Stimulated activated naive B cell treated with anti-CD40 and anti-IgM and Interleukin-4, amounts not matched to agents 10 μg/mL and 1 μg/mL and 100 μg/mL, for 72 hours (primary cell): Measurements from ENCODE around the gene CYB5R3.
"Not testable (repeated sequence)": the region's sequence is repeated elsewhere in the genome, so short reads cannot be mapped to it uniquely, and the experiment has no call there.

Source experiments
- ATAC-seq, 2 donors: fragments of 150-1000 bp; cut with Tn5 transposase; replicated peaks; 2 replicates each; pipeline ENCODE4 v1.10.0; 2021; ENCODE audit warnings: moderate library complexity in 1 of 2
- DNase-seq: peaks from one replicate; pipeline ENCODE4 v3.0.0; 2021
- H3K27ac Mint-ChIP-seq: one replicate; pipeline ENCODE4 v1.8.0; 2022; ENCODE audit warnings: mild to moderate bottlenecking, mixed read lengths
- H3K27me3 Mint-ChIP-seq, 2 donors: one replicate each; pipeline ENCODE4 v1.8.0; 2022; ENCODE audit warnings: mixed read lengths in 2 of 2
- H3K36me3 Mint-ChIP-seq, 2 donors: one replicate each; pipeline ENCODE4 v1.8.0; 2022; ENCODE audit warnings: mixed read lengths in 2 of 2, mild to moderate bottlenecking in 1 of 2
- H3K4me1 Mint-ChIP-seq, 2 donors: one replicate each; pipeline ENCODE4 v1.8.0; 2022; ENCODE audit warnings: mixed read lengths in 2 of 2, mild to moderate bottlenecking in 1 of 2
- H3K4me3 Mint-ChIP-seq, 2 donors: one replicate each; pipeline ENCODE4 v1.8.0; 2022; ENCODE audit warnings: mild to moderate bottlenecking in 2 of 2, mixed read lengths in 2 of 2, moderate library complexity in 1 of 2
- H3K9me3 Mint-ChIP-seq, 2 donors: one replicate each; pipeline ENCODE4 v1.8.0; 2022; ENCODE audit warnings: mixed read lengths in 2 of 2, mild to moderate bottlenecking in 1 of 2

The CYB5R3 gene

DNA sequence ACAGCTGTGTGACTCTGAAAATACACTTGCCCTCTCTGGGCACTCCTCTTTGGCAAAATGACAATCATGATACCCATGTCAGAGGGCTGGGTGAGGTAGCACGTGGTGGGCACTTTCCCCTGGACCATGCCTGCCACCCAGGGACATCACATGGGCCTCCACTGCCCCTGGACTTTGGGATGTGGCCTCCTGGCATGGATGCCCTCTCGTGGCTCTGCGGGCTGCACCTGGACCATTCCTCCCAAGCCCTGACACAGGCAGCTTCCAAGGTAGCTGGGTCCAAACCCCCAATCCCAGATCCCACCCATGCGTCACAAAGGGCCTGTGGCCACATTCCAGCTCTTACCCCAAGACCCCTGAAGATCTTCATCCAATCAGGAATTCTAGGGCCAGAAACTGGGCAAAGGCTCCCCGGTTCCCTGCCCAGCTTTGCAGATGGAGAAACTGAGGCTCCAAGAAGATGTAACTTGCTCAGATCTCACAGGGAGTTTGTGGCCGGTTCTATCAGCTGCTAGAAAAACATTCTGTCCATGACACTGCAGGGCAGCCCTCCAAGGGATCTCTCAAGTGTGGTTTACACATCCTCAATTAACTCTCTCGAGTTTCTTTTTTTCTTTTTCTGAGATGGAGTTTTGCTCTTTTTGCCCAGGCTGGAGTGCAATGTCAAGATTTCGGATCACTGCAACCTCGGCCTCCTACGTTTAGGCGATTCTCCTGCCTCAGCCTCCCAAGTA is 35.4 kb upstream of the CYB5R3 start:
- no peak overlapping the region for H3K27ac Mint-ChIP-seq
- peaks cover 4 to 9% of the 10 kb centered on the region in 2 donors for H3K27me3 Mint-ChIP-seq
- ATAC-seq (no peak), DNase-seq (no peak)
- H3K4me1 Mint-ChIP-seq, result peaks cover 10 to 14% of the 10 kb centered on the region in 2 donors
- peaks cover 3 to 6% of the 10 kb centered on the region in 2 donors for H3K36me3 Mint-ChIP-seq
- peaks cover 3 to 4% of the 10 kb centered on the region in 2 donors for H3K9me3 Mint-ChIP-seq
- H3K4me3 Mint-ChIP-seq, result no peak overlapping the region

DNA sequence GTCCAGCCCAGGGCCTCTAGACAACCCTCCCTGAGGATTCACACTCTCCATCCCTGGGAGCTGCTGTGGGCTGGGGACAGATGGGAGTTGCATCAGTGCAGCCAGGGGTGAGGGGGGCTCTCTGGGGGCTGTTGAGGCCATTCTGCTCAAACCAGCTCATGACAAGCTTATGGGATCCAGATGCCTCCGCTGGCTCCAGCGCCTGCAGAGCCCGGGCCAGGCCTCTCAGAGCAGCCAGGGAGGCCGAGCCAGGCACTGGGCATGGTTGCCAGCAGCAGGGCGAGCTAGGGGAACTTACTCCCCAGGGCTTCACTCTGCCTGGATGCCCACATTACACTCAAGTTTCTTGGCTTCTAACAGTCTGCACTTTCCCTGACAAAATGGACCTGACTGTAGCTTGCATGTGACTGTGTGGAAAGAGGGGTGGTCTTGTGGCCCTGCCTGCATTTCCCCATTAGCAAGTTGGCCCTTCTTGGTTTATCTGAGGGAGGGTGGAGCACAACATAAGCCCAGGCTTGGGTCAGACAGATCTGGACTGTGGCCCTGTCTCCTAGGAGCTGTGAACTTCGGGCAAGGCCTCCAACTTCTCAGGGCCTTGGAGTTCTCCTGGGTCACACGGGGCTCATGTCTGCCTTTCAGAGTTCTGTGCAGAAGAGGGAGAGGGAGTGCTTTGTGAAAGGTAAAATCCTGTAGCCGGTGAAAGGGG is 34.5 kb upstream of the CYB5R3 start:
- Mint-ChIP-seq H3K27me3 (peaks cover 4 to 9% of the 10 kb centered on the region in 2 donors), H3K36me3 (peaks cover 6 to 13% of the 10 kb centered on the region in 2 donors), H3K4me3 (no peak overlapping the region), H3K4me1 (peaks cover 8 to 14% of the 10 kb centered on the region in 2 donors), H3K9me3 (peaks cover 10% of the 10 kb centered on the region in 2 donors), H3K27ac (no peak overlapping the region)
- DNase-seq, result no peak
- no peak for ATAC-seq

DNA sequence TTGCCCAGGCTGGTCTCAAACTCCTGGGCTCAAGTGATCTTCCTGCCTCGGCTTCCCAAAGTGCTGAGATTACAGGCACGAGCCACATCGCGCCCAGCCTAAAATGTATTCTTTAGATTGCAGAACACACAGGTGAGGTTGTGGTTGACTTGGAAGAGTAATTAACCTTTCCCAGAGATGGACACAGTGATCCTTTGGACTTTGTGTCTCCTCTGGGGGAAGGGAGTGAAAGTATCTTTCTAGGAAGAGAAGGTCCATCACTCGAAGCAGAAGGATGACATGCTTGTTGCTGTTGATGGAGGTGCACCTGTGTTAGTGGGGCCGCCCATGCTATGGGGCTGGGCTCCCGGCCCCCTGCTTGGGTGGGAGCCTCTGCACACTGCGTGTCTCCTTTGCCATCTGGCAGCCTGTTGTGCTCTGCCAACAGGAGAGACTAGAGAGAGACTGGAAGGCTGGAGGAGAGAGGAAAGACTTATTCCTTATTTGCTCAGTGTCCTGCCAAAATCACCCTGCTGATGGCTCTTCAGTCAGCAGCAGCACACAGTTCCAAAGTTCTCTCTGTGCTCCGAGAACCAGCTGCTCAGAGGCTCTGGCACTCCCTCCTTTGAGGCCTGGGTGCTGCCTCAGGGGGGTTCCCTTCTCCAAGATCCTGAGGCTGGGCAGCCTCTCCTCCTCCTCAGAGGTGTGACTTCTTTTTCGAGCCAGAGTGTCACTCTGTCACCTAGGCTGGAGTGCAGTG is 33.1 kb upstream of the CYB5R3 start:
- Mint-ChIP-seq H3K36me3 (peaks cover 9 to 24% of the 10 kb centered on the region in 2 donors), H3K9me3 (peaks cover 17% of the 10 kb centered on the region in 2 donors), H3K27ac (no peak overlapping the region), H3K4me3 (no peak overlapping the region), H3K4me1 (peaks cover 8 to 14% of the 10 kb centered on the region in 2 donors), H3K27me3 (peaks cover 4 to 9% of the 10 kb centered on the region in 2 donors)
- ATAC-seq, result no peak
- DNase-seq, result no peak

DNA sequence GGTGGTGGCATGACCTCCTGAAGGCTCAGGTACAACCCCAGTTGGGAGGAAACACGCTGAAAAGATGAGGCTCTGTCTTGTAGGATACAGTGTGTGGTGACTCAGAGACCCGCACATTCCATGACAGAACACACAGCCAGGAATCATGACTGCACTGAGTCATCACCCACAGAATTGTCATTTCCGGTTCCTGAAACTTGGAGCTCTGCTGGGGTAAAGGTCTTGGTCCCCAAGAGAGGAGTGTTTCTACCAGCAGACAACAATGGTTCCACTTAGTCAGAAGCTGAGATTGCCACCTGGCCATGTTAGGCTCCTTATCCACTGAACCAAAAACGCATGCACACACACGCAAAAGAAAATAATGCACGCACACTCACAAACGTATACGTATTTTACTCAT is 31.5 kb upstream of the CYB5R3 start:
- H3K9me3 Mint-ChIP-seq, result peaks cover 17% of the 10 kb centered on the region in 2 donors
- H3K36me3 Mint-ChIP-seq, result peaks cover 9 to 24% of the 10 kb centered on the region in 2 donors
- ATAC-seq (peak in 1 of 2 donors; percentile 51), DNase-seq (no peak)
- peaks cover 4 to 9% of the 10 kb centered on the region in 2 donors for H3K27me3 Mint-ChIP-seq
- no peak overlapping the region for H3K27ac Mint-ChIP-seq
- H3K4me3 Mint-ChIP-seq, result no peak overlapping the region
- H3K4me1 Mint-ChIP-seq, result peaks cover 3 to 15% of the 10 kb centered on the region in 2 donors

DNA sequence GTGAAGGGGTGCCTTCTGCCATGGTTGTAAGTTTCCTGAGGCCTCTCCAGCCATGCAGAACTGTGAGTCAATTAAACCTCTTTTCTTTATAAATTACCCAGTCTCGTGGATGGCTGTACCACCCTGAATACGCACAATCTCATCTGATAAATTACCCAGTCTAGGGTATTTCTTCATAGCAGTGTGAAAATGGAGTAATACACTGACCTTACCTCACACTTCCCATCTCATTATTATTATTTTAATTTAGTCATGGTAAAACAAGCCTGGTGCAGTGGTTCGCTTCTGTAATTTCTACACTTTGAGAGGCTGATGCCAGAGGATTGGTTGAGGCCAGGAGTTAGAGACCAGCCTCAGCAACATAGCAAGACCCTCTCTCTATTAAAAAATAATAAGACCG is 30.5 kb upstream of the CYB5R3 start:
- H3K4me1 Mint-ChIP-seq, result peaks cover 3 to 15% of the 10 kb centered on the region in 2 donors
- DNase-seq (no peak), ATAC-seq (no peak)
- peaks cover 9 to 24% of the 10 kb centered on the region in 2 donors for H3K36me3 Mint-ChIP-seq
- peaks cover 17% of the 10 kb centered on the region in 2 donors for H3K9me3 Mint-ChIP-seq
- H3K4me3 Mint-ChIP-seq, result no peak overlapping the region
- H3K27ac Mint-ChIP-seq, result no peak overlapping the region
- peaks cover 4 to 9% of the 10 kb centered on the region in 2 donors for H3K27me3 Mint-ChIP-seq

DNA sequence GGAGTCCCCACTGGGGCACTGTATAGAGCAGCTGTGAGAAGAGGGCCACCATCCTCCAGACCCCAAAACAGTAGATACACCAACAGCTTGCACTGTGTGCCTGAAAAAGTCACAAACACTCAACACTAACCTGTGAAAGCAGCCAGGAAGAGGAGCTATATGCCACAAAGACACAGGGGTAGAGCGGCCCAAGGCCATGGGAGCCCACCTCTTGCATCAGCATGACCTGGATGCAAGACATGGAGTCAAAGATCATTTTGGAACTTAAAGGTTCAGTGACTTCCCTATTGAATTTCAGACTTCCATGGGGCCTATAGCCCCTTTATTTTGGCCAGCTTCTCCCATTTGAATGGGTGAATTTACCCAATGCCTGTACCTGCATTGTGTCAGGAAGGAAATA is 29.7 kb upstream of the CYB5R3 start:
- DNase-seq, result no peak
- Mint-ChIP-seq H3K27me3 (peaks cover 1 to 9% of the 10 kb centered on the region in 2 donors), H3K27ac (no peak overlapping the region), H3K4me3 (no peak overlapping the region), H3K4me1 (peaks cover 2 to 15% of the 10 kb centered on the region in 2 donors), H3K36me3 (peaks cover 9 to 24% of the 10 kb centered on the region in 2 donors), H3K9me3 (peaks cover 17% of the 10 kb centered on the region in 2 donors)
- ATAC-seq, result no peak

DNA sequence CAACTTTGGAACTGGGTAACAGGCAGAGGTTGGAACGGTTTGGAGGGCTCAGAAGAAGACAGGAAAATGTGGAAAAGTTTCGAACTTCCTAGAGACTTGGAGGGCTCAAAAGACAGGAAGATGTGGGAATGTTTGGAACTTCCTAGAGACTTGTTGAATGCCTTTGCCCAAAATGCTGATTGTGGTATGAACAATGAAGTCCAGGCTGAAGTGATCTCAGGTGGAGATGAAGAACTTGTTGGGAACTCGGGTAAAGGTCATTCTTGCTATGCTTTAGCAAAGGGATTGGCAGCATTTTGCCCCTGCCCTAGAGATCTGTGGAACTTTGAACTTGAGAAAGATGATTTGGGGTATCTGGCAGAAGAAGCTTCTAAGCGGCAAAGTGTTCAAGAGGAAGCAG is 28.7 kb upstream of the CYB5R3 start:
- not testable (repeated sequence) for H3K4me1 Mint-ChIP-seq, ATAC-seq, H3K27ac Mint-ChIP-seq, H3K27me3 Mint-ChIP-seq, DNase-seq, H3K4me3 Mint-ChIP-seq
- peaks cover 17% of the 10 kb centered on the region in 2 donors for H3K9me3 Mint-ChIP-seq
- peaks cover 9 to 24% of the 10 kb centered on the region in 2 donors for H3K36me3 Mint-ChIP-seq

DNA sequence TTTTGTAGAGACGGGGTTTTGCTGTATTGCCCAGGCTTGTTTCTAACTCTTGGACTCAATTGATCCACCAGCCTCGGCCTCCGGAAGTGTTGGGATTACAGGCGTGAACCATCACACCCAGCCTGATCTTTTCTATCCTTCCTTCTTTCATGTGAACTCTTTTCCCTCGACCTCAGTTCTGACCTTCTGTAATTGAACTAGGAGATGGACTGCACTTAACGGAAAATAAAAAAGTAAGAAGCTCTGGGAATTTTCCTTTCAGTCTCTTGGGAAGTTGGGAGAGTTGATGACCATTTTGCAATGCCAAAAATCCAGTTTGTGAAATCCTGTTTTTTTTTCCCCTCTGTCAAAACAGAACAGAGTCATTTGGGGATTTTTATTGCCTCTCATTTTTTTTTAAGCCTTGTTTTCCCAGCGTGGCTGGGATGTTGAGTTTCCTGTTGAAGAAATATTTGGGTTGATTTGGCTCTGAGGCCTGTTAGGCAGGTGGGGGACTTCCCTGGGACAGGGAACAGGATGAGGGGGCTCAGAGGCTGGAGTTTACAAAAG is 26.9 kb upstream of the CYB5R3 start:
- peaks cover 9 to 24% of the 10 kb centered on the region in 2 donors for H3K36me3 Mint-ChIP-seq
- ATAC-seq, result no peak
- peaks cover 11 to 20% of the 10 kb centered on the region in 2 donors for H3K4me1 Mint-ChIP-seq
- peaks cover 17% of the 10 kb centered on the region in 2 donors for H3K9me3 Mint-ChIP-seq
- DNase-seq, result no peak
- H3K27me3 Mint-ChIP-seq, result no peaks in the 10 kb centered on the region
- H3K27ac Mint-ChIP-seq, result peak overlapping the region; percentile 38
- no peak overlapping the region for H3K4me3 Mint-ChIP-seq

DNA sequence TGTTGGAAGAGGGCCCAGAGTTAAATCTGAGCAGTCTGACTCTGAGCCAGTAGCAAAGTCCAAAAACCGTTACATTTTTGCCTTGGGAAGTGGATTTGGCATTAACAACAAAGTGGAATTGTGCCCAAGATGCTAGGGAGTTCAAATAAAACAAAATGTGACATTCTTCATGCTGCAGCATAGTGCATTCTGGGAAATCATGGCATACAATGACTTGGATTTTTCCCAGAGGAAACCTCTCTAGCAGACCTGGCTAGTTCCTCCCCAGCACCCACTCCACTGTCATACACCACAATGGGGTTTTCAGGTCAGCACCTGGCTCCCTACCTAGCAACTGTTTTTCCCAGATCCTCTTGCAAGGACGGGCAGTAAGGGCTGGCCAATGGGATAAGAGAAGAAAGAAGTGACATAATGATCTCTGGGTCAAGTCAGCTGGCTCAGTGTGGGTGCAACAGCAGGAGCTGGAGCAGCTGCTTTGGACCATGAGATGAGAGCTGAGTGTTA is 24.8 kb upstream of the CYB5R3 start:
- ATAC-seq, result no peak
- Mint-ChIP-seq H3K27ac (no peak overlapping the region), H3K4me3 (no peak overlapping the region), H3K9me3 (peaks cover 7 to 9% of the 10 kb centered on the region in 2 donors), H3K27me3 (no peaks in the 10 kb centered on the region), H3K36me3 (peaks cover 3 to 12% of the 10 kb centered on the region in 2 donors), H3K4me1 (peaks cover 19 to 37% of the 10 kb centered on the region in 2 donors)
- DNase-seq, result no peak

DNA sequence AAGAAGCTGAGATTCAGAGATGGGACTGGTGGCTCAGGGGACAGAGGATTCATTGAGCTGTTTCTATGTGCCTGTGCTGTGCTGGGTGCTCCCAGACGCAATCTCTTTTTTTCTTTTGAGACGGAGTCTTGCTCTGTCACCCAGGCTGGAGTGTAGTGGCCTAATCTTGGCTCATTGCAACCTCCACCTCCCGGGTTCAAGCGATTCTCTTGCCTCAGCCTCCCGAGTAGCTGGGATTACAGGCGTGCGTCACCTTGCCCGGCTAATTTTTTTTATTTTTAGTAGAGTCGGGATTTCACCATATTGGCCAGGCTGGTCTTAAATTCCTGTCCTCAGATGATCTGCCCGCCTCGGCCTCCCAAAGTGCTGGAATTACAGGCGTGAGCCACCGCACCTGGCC is 23.9 kb upstream of the CYB5R3 start:
- H3K27me3 Mint-ChIP-seq, H3K36me3 Mint-ChIP-seq, H3K4me3 Mint-ChIP-seq: not testable (repeated sequence)

DNA sequence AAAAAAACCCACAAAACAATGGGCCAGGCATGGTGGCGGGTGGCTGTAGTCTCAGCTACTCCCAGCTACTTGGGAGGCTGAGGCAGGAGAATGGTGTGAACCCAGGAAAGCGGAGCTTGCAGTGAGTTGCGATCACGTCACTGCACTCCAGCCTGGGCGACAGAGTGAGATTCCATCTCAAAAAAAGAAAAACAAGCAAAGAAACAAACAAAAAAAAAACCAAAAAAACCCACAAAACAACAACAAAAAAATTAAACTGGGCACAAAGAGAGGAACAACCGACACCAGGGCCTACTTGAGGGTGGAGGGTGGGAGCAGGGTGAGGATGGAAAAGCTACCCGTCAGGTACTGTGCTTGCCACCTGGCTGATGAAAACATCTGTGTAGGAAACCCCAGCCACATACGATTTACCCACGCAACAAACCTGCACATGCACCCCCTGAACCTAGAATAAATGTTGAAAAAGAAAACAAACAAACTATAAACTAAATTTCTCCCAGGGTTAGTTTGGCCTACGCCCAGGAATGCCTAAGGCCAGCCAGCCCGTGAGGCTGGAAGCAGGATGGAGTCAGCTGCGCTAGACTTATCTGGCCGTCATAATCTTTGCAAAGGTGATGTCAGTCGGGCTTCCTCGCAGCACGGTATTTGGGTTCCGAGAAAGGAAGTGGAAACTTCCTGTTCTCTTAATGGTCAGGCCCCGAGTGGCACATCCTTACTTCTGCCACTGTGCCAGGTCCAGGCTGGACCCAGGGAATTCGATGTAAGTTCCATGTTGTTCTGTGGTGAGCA is 21.9 kb upstream of the CYB5R3 start:
- no peaks in the 10 kb centered on the region for H3K27me3 Mint-ChIP-seq
- H3K4me3 Mint-ChIP-seq, result peak overlapping the region in 1 of 2 donors; percentile 46
- peaks cover 23 to 38% of the 10 kb centered on the region in 2 donors for H3K4me1 Mint-ChIP-seq
- H3K27ac Mint-ChIP-seq, result peak overlapping the region; percentile 88
- ATAC-seq (peak; percentile 88 to 90), DNase-seq (no peak)
- H3K9me3 Mint-ChIP-seq, result no peaks in the 10 kb centered on the region
- H3K36me3 Mint-ChIP-seq, result no peaks in the 10 kb centered on the region

More for the DNA sequence above, 23.9 kb upstream of the CYB5R3 start:
- not testable (repeated sequence) for ATAC-seq, H3K9me3 Mint-ChIP-seq, H3K27ac Mint-ChIP-seq, DNase-seq
- peaks cover 19 to 37% of the 10 kb centered on the region in 2 donors for H3K4me1 Mint-ChIP-seq

DNA sequence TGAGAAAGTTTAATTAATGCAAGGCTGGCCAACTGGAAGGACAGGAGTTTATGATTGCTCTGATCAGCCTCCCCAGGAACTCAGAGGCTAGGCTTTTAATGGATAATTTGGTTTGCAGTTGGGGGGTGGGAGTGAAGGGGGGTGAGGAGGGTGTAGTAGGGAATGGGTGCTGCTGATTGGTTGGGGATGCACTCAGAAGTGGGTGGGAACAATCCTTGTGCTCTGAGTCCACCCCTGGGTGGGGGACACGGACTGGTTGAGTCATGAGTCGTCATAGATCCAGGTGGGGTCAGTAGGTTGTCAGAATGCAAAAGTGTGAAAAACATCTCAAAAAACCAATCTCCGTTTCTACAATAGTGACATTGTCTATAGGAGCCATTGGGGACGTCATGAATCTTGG is 20.9 kb upstream of the CYB5R3 start:
- H3K4me3 Mint-ChIP-seq, result no peak overlapping the region
- H3K36me3 Mint-ChIP-seq, result no peaks in the 10 kb centered on the region
- peak overlapping the region; percentile 9 for H3K27ac Mint-ChIP-seq
- peaks cover 28 to 47% of the 10 kb centered on the region in 2 donors for H3K4me1 Mint-ChIP-seq
- no peaks in the 10 kb centered on the region for H3K9me3 Mint-ChIP-seq
- no peaks in the 10 kb centered on the region for H3K27me3 Mint-ChIP-seq
- ATAC-seq, result no peak
- no peak for DNase-seq

DNA sequence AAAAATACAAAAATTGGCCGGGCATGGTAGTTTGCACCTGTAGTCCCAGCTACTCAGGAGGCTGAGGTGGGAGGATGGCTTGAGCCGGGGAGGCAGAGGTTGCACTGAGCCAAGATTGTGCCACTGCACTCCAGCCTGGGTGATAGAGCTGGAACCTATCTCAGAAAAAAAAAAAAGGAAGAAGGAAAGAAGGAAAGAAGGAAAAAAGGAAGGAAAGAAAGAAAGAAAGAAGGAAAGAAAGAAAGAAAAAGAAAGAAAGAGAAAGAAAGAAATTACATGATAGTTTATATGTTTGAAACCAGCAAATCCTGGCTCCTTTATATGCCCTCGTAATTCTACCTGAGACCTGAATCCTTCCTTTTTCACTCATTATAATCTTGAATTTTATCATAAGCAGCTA is 17.2 kb upstream of the CYB5R3 start:
- H3K36me3 Mint-ChIP-seq, ATAC-seq, H3K9me3 Mint-ChIP-seq, H3K27ac Mint-ChIP-seq, H3K27me3 Mint-ChIP-seq, DNase-seq, H3K4me3 Mint-ChIP-seq: not testable (repeated sequence)
- peaks cover 31 to 54% of the 10 kb centered on the region in 2 donors for H3K4me1 Mint-ChIP-seq
